HG02763 (cell line): ENCODE results near the gene USP2.

ENCODE experiments used
- ATAC-seq: cut with Tn5 transposase; IDR thresholded peaks from one replicate; pipeline ENCODE4 v1.9.1; 2021; ENCODE audit warnings: mild to moderate bottlenecking, moderate library complexity; ENCODE audit not compliant: unreplicated experiment

Gene USP2

GRCh38 chr11:119310682-119311052, 70.8 kb downstream of the USP2 start:
- ATAC-seq: no peak

- no peak for ATAC-seq
Observed at GRCh38 chr11:119309953-119310681, 71.4 kb downstream of the USP2 start.

DNA sequence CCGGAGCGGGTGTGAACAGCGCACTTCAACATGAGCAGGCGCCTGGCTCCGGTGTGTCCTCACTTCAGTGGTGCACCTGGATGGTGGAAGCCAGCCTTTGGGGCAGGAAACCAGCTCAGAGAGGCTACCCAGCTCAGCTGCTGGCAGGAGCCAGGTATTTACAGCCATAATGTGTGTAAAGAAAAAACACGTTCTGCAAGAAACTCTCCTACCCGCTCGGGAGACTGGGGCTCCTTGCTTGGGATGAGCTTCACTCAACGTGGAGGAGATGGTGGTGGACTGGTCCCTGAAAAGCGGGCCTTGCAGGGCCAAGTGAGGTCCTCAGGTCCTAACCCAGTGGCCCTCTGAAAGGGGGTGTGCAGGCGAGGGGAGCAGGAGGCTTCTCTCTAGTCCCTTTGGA, 72.1 kb downstream of the USP2 start:
- no peak for ATAC-seq

GRCh38 chr11:119307974-119308373, 73.5 kb downstream of the USP2 start:
- no peak for ATAC-seq

GRCh38 chr11:119307219-119307618, 74.3 kb downstream of the USP2 start:
- no peak for ATAC-seq

- ATAC-seq: no peak
Observed at GRCh38 chr11:119306373-119306890, 75.1 kb downstream of the USP2 start.

DNA sequence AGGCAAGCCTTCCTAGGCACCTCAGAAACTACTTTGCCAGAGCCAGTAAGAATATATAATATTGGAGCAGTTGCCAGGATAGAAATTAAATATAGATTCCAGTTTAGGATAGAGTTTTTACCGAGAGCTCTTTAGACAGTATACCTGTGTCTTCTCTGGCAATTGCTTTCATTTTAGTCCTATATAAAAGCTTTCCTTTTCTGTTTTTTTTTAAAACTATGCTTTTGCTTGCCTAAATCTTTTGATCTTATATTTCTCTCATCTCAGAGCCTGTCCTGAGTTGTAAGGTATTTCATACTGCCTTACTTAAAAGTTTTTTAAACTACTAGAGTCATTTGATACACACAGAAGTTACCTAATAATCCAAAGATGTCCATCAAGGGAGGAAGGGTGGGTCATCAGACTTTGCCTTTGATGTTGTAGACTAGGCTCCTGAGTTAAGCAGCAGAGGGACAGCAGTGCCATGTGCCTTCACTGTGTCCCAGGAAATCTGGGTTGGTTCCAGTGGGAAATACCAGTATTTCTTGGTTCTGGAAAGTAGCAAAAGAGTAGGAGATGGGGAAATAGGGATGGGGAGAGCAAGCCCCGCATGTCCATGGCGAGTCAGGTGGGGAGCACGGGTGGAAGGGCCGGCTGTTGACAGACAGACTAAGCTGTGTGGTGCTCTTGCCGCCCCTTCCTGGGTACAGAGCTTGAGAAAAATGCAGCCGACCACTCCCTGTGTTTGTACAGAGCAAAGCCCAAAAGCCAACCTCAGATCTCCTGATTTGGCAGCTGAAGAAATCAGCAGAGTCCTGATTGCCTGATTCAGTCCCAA, 75.7 kb downstream of the USP2 start:
- no peak for ATAC-seq
